HepG2 (cell line): ENCODE data around the gene HEMK1. TPM values are rescaled to one million over a fixed set of nuclear protein-coding genes. Genes with fewer than 3 reads are reported as not detected.

Experiments used
- EED ChIP-seq: sonication (generic); formaldehyde crosslinking; IDR thresholded peaks from 2 replicates; pipeline ENCODE4 v1.5.0; 2020; ENCODE audit warnings: mild to moderate bottlenecking, missing genetic modification reagents
- ETS1 ChIP-seq: sonication (generic); formaldehyde crosslinking; IDR thresholded peaks from 2 replicates; pipeline ENCODE4 v1.4.0; 2020; ENCODE audit warnings: missing genetic modification reagents
- HDAC2 ChIP-seq: sonication (generic); formaldehyde crosslinking; IDR thresholded peaks from 2 replicates; pipeline ENCODE4 v1.4.0; 2020; ENCODE audit warnings: missing genetic modification reagents
- HNRNPLL ChIP-seq: fragments of 200-400 bp; formaldehyde crosslinking; IDR thresholded peaks from 2 replicates; pipeline ENCODE4 v1.6.1; 2017; ENCODE audit warnings: mild to moderate bottlenecking, low read depth, low read length; ENCODE audit not compliant: poor library complexity, severe bottlenecking
- HOXA7 ChIP-seq: sonication (generic); formaldehyde crosslinking; IDR thresholded peaks from 2 replicates; pipeline ENCODE4 v1.8.1; 2022; ENCODE audit warnings: mild to moderate bottlenecking, missing genetic modification reagents, moderate library complexity
- HOXA9 ChIP-seq: sonication (generic); formaldehyde crosslinking; IDR thresholded peaks from 2 replicates; pipeline ENCODE4 v1.8.1; 2022; ENCODE audit warnings: missing genetic modification reagents, mild to moderate bottlenecking, moderate library complexity, borderline replicate concordance
- JARID2 ChIP-seq: sonication (generic); formaldehyde crosslinking; IDR thresholded peaks from 2 replicates; pipeline ENCODE4 v1.8.1; 2023; ENCODE audit warnings: missing genetic modification reagents, inconsistent platforms; ENCODE audit not compliant: insufficient replicate concordance
- POLR2AphosphoS2 ChIP-seq: IDR thresholded peaks from 2 replicates; pipeline ENCODE4 v1.6.1; 2011; ENCODE audit warnings: low read depth, low read length, improper control_type of control experiment
- POLR2AphosphoS5 ChIP-seq: IDR thresholded peaks from 2 replicates; pipeline ENCODE4 v1.6.1; 2012; ENCODE audit warnings: low read depth, low read length
- SCMH1 ChIP-seq: sonication (generic); formaldehyde crosslinking; IDR thresholded peaks from 2 replicates; pipeline ENCODE4 v1.9.0; 2021; ENCODE audit warnings: missing genetic modification reagents, mild to moderate bottlenecking, borderline replicate concordance
- SMC3 ChIP-seq: IDR thresholded peaks from 2 replicates; pipeline ENCODE4 v1.6.1; 2011; ENCODE audit warnings: low read length, improper control_type of control experiment
- TOE1 ChIP-seq: sonication (generic); formaldehyde crosslinking; IDR thresholded peaks from 2 replicates; pipeline ENCODE4 v1.4.0; 2020; ENCODE audit warnings: mild to moderate bottlenecking, missing genetic modification reagents
- U2AF1 ChIP-seq: fragments of 200-400 bp; formaldehyde crosslinking; optimal IDR thresholded peaks from 2 replicates; pipeline ENCODE3; 2017; ENCODE audit warnings: mild to moderate bottlenecking, low read depth, low read length
- XBP1 ChIP-seq: sonication (generic); formaldehyde crosslinking; IDR thresholded peaks from 2 replicates; pipeline ENCODE4 v1.5.0; 2020; ENCODE audit warnings: missing genetic modification reagents
- ZC3H13 ChIP-seq: sonication (generic); formaldehyde crosslinking; IDR thresholded peaks from 2 replicates; pipeline ENCODE4 v1.8.1; 2023; ENCODE audit warnings: mild to moderate bottlenecking, missing genetic modification reagents, moderate library complexity
- ZFP36L1 ChIP-seq: sonication (generic); formaldehyde crosslinking; IDR thresholded peaks from 2 replicates; pipeline ENCODE4 v1.8.0; 2022; ENCODE audit warnings: mild to moderate bottlenecking, missing genetic modification reagents, moderate library complexity
- ZKSCAN8 ChIP-seq: IDR thresholded peaks from 2 replicates; pipeline ENCODE4 v1.6.1; 2016; ENCODE audit warnings: borderline replicate concordance, missing genetic modification reagents, missing compliant biosample characterization
- ZNF354B ChIP-seq: sonication (generic); formaldehyde crosslinking; IDR thresholded peaks from 2 replicates; pipeline ENCODE4 v1.8.0; 2022; ENCODE audit warnings: mild to moderate bottlenecking, missing genetic modification reagents
- ZNF557 ChIP-seq: sonication (generic); formaldehyde crosslinking; IDR thresholded peaks from 2 replicates; pipeline ENCODE4 v1.4.0; 2020; ENCODE audit warnings: missing genetic modification reagents
- ZNF563 ChIP-seq: sonication (generic); formaldehyde crosslinking; IDR thresholded peaks from 2 replicates; pipeline ENCODE4 v1.8.0; 2022; ENCODE audit warnings: mild to moderate bottlenecking, moderate library complexity, missing genetic modification reagents
- ZNF607 ChIP-seq: sonication (generic); formaldehyde crosslinking; IDR thresholded peaks from 2 replicates; pipeline ENCODE4 v1.5.1; 2020; ENCODE audit warnings: missing genetic modification reagents, mild to moderate bottlenecking, borderline replicate concordance
- ZNF619 ChIP-seq: sonication (generic); formaldehyde crosslinking; IDR thresholded peaks from 2 replicates; pipeline ENCODE4 v1.4.0; 2020; ENCODE audit warnings: mild to moderate bottlenecking, missing genetic modification reagents
- ZNF780A ChIP-seq: sonication (generic); formaldehyde crosslinking; IDR thresholded peaks from 2 replicates; pipeline ENCODE4 v1.8.0; 2022; ENCODE audit warnings: mild to moderate bottlenecking, missing genetic modification reagents, moderate library complexity
- ZNF790 ChIP-seq: sonication (generic); formaldehyde crosslinking; IDR thresholded peaks from 2 replicates; pipeline ENCODE4 v1.8.0; 2022; ENCODE audit warnings: missing genetic modification reagents, mild to moderate bottlenecking, borderline replicate concordance
- ZNF891 ChIP-seq: sonication (generic); formaldehyde crosslinking; IDR thresholded peaks from 2 replicates; pipeline ENCODE4 v1.5.0; 2020; ENCODE audit warnings: mild to moderate bottlenecking, missing genetic modification reagents
- polyA plus RNA-seq, 8 experiments: library from polyadenylated mRNA; depleted of rRNA in 3 of 8; stranded (reverse) in 7 of 8; unstranded in 1 of 8; fragments of >200 nt; fragmentation: Illumina TruSeq in 4 of 8; extraction: Trizol in 4 of 8; gene quantifications; 2 replicates each; pipeline versions ENCODE4 v1.2.1 to v1.2.3, GENCODE V29; 2011 to 2016; ENCODE audit warnings: low read depth in 4 of 8, missing spikeins in 1 of 8, mixed read lengths in 1 of 8; ENCODE audit not compliant: insufficient read depth in 1 of 8
- total RNA-seq, 5 experiments: library from RNA; depleted of rRNA; stranded (reverse); fragments of >200 nt; fragmentation: Illumina TruSeq; extraction: Trizol; gene quantifications; 2 replicates each; pipeline ENCODE4 v1.2.3, GENCODE V29; 2016; ENCODE audit warnings: low read depth in 1 of 5
- TF ChIP-seq, protein P1 (sequence below): sonication (generic); formaldehyde crosslinking; IDR thresholded peaks from 2 replicates; pipeline ENCODE4 v1.4.0; 2020; ENCODE audit warnings: missing genetic modification reagents
- TF ChIP-seq, protein P2 (sequence below): IDR thresholded peaks from 2 replicates; pipeline ENCODE4 v1.4.0; 2020; ENCODE audit warnings: mild to moderate bottlenecking, missing genetic modification reagents

HEMK1 gene
- total and polyA plus RNA-seq, 2 of the 13 experiments (the other 11 are each of a cell fraction or from before 2014, with no cell fraction given) = 9.8 to 12.6 TPM

GRCh38 chr3:50617096-50617791 is 47.9 kb downstream of the HEMK1 start, which contains the start of gene MAPKAPK3 (continued):
- TF ChIP-seq ZNF563 (CRISPR knock-in tag) (peak; percentile 71; the same call in 1 of the 2 replicates), HOXA7 (CRISPR knock-in tag) (no peak), ZNF780A (CRISPR knock-in tag) (0 out of 2 replicates have a peak, but pooled peaks have one; percentile 40), ZNF891 (CRISPR knock-in tag) (no peak; the same call in 1 of the 2 replicates), POLR2AphosphoS5 (peak; percentile 52), ZC3H13 (CRISPR knock-in tag) (0 out of 2 replicates have a peak, but pooled peaks have one; percentile 45), ZNF607 (no peak), HNRNPLL (peak; percentile 54), POLR2AphosphoS2 (no peak), ZNF790 (CRISPR knock-in tag) (no peak; the same call in 1 of the 2 replicates), SMC3 (no peak), ZNF354B (CRISPR knock-in tag) (no peak), XBP1 (CRISPR knock-in tag) (no peak), JARID2 (CRISPR knock-in tag) (no peak), HDAC2 (CRISPR knock-in tag) (peak; percentile 23; the same call in 1 of the 2 replicates), ZNF619 (CRISPR knock-in tag) (peak; percentile 82; the same call in 1 of the 2 replicates), U2AF1 (no peak), ZNF557 (CRISPR knock-in tag) (no peak), ZKSCAN8 (CRISPR knock-in tag) (no peak), SCMH1 (CRISPR knock-in tag) (no peak), ETS1 (CRISPR knock-in tag) (0 out of 2 replicates have a peak, but pooled peaks have one; percentile 61), HOXA9 (CRISPR knock-in tag) (peak; percentile 65; the same call in 1 of the 2 replicates), ZFP36L1 (CRISPR knock-in tag) (no peak), EED (CRISPR knock-in tag) (no peak), TOE1 (CRISPR knock-in tag) (no peak)
- TF ChIP-seq, protein P1, sequence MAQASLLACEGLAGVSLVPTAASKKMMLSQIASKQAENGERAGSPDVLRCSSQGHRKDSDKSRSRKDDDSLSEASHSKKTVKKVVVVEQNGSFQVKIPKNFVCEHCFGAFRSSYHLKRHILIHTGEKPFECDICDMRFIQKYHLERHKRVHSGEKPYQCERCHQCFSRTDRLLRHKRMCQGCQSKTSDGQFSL = peak; percentile 8; the same call in 1 of the 2 replicates
- TF ChIP-seq, protein P2, sequence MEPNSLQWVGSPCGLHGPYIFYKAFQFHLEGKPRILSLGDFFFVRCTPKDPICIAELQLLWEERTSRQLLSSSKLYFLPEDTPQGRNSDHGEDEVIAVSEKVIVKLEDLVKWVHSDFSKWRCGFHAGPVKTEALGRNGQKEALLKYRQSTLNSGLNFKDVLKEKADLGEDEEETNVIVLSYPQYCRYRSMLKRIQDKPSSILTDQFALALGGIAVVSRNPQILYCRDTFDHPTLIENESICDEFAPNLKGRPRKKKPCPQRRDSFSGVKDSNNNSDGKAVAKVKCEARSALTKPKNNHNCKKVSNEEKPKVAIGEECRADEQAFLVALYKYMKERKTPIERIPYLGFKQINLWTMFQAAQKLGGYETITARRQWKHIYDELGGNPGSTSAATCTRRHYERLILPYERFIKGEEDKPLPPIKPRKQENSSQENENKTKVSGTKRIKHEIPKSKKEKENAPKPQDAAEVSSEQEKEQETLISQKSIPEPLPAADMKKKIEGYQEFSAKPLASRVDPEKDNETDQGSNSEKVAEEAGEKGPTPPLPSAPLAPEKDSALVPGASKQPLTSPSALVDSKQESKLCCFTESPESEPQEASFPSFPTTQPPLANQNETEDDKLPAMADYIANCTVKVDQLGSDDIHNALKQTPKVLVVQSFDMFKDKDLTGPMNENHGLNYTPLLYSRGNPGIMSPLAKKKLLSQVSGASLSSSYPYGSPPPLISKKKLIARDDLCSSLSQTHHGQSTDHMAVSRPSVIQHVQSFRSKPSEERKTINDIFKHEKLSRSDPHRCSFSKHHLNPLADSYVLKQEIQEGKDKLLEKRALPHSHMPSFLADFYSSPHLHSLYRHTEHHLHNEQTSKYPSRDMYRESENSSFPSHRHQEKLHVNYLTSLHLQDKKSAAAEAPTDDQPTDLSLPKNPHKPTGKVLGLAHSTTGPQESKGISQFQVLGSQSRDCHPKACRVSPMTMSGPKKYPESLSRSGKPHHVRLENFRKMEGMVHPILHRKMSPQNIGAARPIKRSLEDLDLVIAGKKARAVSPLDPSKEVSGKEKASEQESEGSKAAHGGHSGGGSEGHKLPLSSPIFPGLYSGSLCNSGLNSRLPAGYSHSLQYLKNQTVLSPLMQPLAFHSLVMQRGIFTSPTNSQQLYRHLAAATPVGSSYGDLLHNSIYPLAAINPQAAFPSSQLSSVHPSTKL (CRISPR knock-in tag) = peak; percentile 13; the same call in 1 of the 2 replicates
